Smooth muscle cell of the brain vasculature (primary cell): ENCODE data around the gene ZNF606.

Source experiments
- DNase-seq: peaks from one replicate; pipeline ENCODE4 v3.0.0-alpha.2; 2012; ENCODE audit warnings: low read depth, low spot score

The ZNF606 gene

GRCh38 chr19:57934820-57935665 lies 67.6 kb downstream of the ZNF606 start, which contains the start of gene ZNF418:
Gene ZNF418 (minus strand): TSS chr19:57935402. CDS start chr19:57933822, 1,580 bp downstream.
- DNase-seq = peak; percentile 53

- DNase-seq = no peak
Observed at GRCh38 chr19:57927587-57927986, 75.0 kb downstream of the ZNF606 start.
